ENCODE data around the gene CALD1.

The CALD1 gene

GRCh38 chr7:134761266-134761665, 18.2 kb upstream of the CALD1 start:
- TF ChIP-seq, protein P1, sequence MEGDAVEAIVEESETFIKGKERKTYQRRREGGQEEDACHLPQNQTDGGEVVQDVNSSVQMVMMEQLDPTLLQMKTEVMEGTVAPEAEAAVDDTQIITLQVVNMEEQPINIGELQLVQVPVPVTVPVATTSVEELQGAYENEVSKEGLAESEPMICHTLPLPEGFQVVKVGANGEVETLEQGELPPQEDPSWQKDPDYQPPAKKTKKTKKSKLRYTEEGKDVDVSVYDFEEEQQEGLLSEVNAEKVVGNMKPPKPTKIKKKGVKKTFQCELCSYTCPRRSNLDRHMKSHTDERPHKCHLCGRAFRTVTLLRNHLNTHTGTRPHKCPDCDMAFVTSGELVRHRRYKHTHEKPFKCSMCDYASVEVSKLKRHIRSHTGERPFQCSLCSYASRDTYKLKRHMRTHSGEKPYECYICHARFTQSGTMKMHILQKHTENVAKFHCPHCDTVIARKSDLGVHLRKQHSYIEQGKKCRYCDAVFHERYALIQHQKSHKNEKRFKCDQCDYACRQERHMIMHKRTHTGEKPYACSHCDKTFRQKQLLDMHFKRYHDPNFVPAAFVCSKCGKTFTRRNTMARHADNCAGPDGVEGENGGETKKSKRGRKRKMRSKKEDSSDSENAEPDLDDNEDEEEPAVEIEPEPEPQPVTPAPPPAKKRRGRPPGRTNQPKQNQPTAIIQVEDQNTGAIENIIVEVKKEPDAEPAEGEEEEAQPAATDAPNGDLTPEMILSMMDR (IDR thresholded peaks at IDR 0.05; ENCODE audit: low read depth, low read length, poor library complexity, severe bottlenecking) = no peak
- TF ChIP-seq EZH2phosphoT487 (IDR thresholded peaks at IDR 0.05; ENCODE audit: borderline replicate concordance, low read length) = no peak
- H3K4me1 ChIP-seq (ENCODE audit: control insufficient read depth, low read length) = peaks cover 43% of the 10 kb centered on the region
- H3K4me2 ChIP-seq (ENCODE audit: low read length) = peak overlapping the region; percentile 62
- H3K36me3 ChIP-seq (ENCODE audit: control insufficient read depth, low read length) = no peaks in the 10 kb centered on the region; the same call in 1 of the 2 replicates
- no peaks in the 10 kb centered on the region for H3K79me2 ChIP-seq (ENCODE audit: control insufficient read depth, low read length)
- peak overlapping the region; percentile 46 for H3K4me3 ChIP-seq (ENCODE audit: low read length)
- H3K27ac ChIP-seq (ENCODE audit: low read depth, low read length) = peak overlapping the region; percentile 48
- no peaks in the 10 kb centered on the region for H3K9me2 ChIP-seq (replicated peaks; ENCODE audit: control insufficient read depth, low read length)
- H3K27me3 ChIP-seq (ENCODE audit: control insufficient read depth, low read length) = no peaks in the 10 kb centered on the region
- no peaks in the 10 kb centered on the region for H4K20me1 ChIP-seq (ENCODE audit: control insufficient read depth, insufficient read depth, low read depth, low read length)
- H3F3A ChIP-seq (ENCODE audit: control insufficient read depth, insufficient read depth) = peaks cover 3% of the 10 kb centered on the region; the same call in 1 of the 2 replicates
- no peaks in the 10 kb centered on the region for H3K9me3 ChIP-seq (ENCODE audit: control insufficient read depth, insufficient read depth, low read length)

- Histone ChIP-seq H3F3A (ENCODE audit: control insufficient read depth, insufficient read depth) (peaks cover 23% of the 10 kb centered on the region), H4K20me1 (ENCODE audit: control insufficient read depth, insufficient read depth, low read depth, low read length) (no peaks in the 10 kb centered on the region), H3K79me2 (ENCODE audit: control insufficient read depth, low read length) (no peaks in the 10 kb centered on the region), H3K27me3 (ENCODE audit: control insufficient read depth, low read length) (no peaks in the 10 kb centered on the region), H3K9me3 (ENCODE audit: control insufficient read depth, insufficient read depth, low read length) (no peaks in the 10 kb centered on the region), H3K4me3 (ENCODE audit: low read length) (no peak overlapping the region), H3K4me2 (ENCODE audit: low read length) (no peak overlapping the region), H3K36me3 (ENCODE audit: control insufficient read depth, low read length) (peaks cover 6% of the 10 kb centered on the region; the same call in 1 of the 2 replicates), H3K27ac (ENCODE audit: low read depth, low read length) (no peak overlapping the region), H3K9me2 (replicated peaks; ENCODE audit: control insufficient read depth, low read length) (no peaks in the 10 kb centered on the region), H3K4me1 (ENCODE audit: control insufficient read depth, low read length) (peaks cover 66% of the 10 kb centered on the region)
- TF ChIP-seq EZH2phosphoT487 (IDR thresholded peaks at IDR 0.05; ENCODE audit: borderline replicate concordance, low read length) = no peak
- TF ChIP-seq, protein P1 (IDR thresholded peaks at IDR 0.05; ENCODE audit: low read depth, low read length, poor library complexity, severe bottlenecking) = no peak
Observed at GRCh38 chr7:134763960-134764359, 15.5 kb upstream of the CALD1 start.

DNA sequence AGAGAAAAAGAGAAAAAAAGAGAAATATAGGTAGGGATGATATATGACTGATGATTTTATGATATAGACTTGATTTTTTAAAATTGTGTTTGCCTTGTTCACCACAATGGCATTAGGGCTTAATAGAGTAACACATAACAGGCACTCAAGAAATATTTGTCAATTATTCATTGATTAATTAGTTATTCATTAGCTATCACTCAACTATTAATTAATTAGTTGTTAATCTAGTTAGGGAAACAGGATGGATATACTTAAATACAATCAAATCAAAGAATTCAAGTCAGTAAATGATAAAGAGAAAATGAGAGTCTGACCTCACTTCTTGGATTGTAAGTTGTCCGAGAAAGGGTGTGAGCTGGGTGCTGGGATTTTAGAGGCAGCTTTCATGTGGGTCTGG, 15.1 kb upstream of the CALD1 start:
- Histone ChIP-seq H3K4me3 (ENCODE audit: low read length) (no peak overlapping the region), H3K27me3 (ENCODE audit: control insufficient read depth, low read length) (no peaks in the 10 kb centered on the region), H3K4me2 (ENCODE audit: low read length) (no peak overlapping the region), H3F3A (ENCODE audit: control insufficient read depth, insufficient read depth) (peaks cover 25% of the 10 kb centered on the region), H3K79me2 (ENCODE audit: control insufficient read depth, low read length) (no peaks in the 10 kb centered on the region), H4K20me1 (ENCODE audit: control insufficient read depth, insufficient read depth, low read depth, low read length) (no peaks in the 10 kb centered on the region), H3K9me3 (ENCODE audit: control insufficient read depth, insufficient read depth, low read length) (no peaks in the 10 kb centered on the region), H3K36me3 (ENCODE audit: control insufficient read depth, low read length) (peaks cover 6% of the 10 kb centered on the region; the same call in 1 of the 2 replicates), H3K4me1 (ENCODE audit: control insufficient read depth, low read length) (peaks cover 62% of the 10 kb centered on the region), H3K27ac (ENCODE audit: low read depth, low read length) (no peak overlapping the region), H3K9me2 (replicated peaks; ENCODE audit: control insufficient read depth, low read length) (no peaks in the 10 kb centered on the region)
- TF ChIP-seq, protein P1 (IDR thresholded peaks at IDR 0.05; ENCODE audit: low read depth, low read length, poor library complexity, severe bottlenecking) = no peak
- TF ChIP-seq EZH2phosphoT487 (IDR thresholded peaks at IDR 0.05; ENCODE audit: borderline replicate concordance, low read length) = no peak
